PC-9 (cell line): ENCODE results near the gene ST8SIA2.

Experiments used
- EZH2 ChIP-seq: fragments of 200-600 bp; sonication (generic); IDR thresholded peaks from 2 replicates; pipeline ENCODE4 v1.8.0; 2017; ENCODE audit warnings: antibody characterized with exemption, low read depth
- TF ChIP-seq, protein P1 (sequence below): fragments of 200-600 bp; sonication (generic); conservative IDR thresholded peaks from 2 replicates; pipeline ENCODE4 v1.6.1; 2017; ENCODE audit warnings: mixed run types, antibody characterized with exemption, mild to moderate bottlenecking, moderate library complexity

DNA sequence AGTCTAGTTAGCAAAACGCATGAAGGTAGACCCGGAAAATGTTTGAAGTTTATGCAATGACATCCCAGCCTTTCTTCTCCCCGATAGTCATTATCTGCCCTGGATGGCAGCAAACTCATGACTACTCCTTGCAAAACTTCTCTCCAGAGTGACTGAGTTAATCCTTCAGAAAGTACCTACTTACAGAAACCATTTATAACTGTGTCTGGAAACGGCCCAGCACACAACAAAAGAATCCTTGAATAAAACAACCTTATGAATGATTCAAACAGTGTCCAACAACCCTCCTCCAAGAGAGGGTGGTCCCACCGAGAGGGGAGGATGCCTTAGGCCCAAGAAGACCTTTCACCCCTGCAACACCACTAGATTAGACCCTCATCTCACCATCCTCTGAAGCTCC lies 14.2 kb downstream of the ST8SIA2 start:
- TF ChIP-seq, protein P1, sequence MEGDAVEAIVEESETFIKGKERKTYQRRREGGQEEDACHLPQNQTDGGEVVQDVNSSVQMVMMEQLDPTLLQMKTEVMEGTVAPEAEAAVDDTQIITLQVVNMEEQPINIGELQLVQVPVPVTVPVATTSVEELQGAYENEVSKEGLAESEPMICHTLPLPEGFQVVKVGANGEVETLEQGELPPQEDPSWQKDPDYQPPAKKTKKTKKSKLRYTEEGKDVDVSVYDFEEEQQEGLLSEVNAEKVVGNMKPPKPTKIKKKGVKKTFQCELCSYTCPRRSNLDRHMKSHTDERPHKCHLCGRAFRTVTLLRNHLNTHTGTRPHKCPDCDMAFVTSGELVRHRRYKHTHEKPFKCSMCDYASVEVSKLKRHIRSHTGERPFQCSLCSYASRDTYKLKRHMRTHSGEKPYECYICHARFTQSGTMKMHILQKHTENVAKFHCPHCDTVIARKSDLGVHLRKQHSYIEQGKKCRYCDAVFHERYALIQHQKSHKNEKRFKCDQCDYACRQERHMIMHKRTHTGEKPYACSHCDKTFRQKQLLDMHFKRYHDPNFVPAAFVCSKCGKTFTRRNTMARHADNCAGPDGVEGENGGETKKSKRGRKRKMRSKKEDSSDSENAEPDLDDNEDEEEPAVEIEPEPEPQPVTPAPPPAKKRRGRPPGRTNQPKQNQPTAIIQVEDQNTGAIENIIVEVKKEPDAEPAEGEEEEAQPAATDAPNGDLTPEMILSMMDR: no peak
- no peak for TF ChIP-seq EZH2
